Measurements from ENCODE around the gene TMEM259. TPM values are rescaled to one million over a fixed set of nuclear protein-coding genes. Genes with fewer than 3 reads are reported as not detected.

Gene TMEM259
- total RNA-seq, 2 experiments from 2014 or later: 106 to 128 TPM

DNA sequence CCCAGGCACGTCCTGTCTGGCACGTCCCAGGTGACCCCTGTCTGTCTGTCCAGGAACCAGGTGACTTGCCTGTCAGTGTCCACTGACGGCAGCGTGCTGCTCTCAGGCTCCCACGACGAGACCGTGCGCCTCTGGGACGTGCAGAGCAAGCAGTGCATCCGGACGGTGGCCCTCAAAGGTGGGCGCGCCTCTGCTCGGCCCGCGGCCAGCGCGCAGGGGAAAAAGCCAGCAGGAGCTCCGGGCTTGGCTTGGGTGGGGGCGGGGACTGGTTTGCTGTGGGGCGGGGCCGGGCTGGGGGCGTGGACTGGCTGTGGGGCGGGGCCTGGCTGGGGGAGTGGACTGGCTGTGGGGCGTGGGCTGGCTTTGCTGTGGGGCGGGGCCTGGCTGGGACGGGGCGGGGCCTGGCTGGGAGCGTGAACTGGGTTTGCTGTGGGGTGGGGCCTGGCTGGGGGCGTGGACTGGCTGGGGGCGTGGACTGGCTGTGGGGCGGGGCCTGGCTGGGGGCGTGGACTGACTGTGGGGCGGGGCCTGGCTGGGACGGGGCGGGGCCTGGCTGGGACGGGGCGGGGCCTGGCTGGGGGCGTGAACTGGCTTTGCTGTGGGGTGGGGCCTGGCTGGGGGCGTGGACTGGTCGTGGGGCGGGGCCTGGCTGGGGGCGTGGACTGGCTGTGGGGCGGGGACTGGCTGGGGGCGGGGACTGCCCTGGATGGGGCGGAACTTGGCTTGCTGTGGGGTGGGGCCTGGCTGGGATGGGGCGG lies 29.6 kb downstream of the TMEM259 start:
- H3K4me3 Mint-ChIP-seq: no peak overlapping the region
- ChIA-PET POLR2A (interaction anchor here (1.6 kb wide), 1 partner anchor 30 kb away, joined by 6 read pairs; the partner anchor contains the start of gene RNU6-2), CTCF (interaction anchor here (0.5 to 0.6 kb wide), 2 partner anchors 61 to 62 kb away, joined by 3 read pairs; no protein-coding TSS in a partner anchor)
- no peaks in the 10 kb centered on the region for H3K9me3 Mint-ChIP-seq (ENCODE audit: low read depth)
- peak; percentile 91 for DNase-seq
- peaks cover 2% of the 10 kb centered on the region for H3K4me1 Mint-ChIP-seq
- H3K27ac Mint-ChIP-seq: no peak overlapping the region
- peaks cover 14% of the 10 kb centered on the region for H3K36me3 Mint-ChIP-seq (ENCODE audit: low read depth)
- ATAC-seq: peak; percentile 80
- no peaks in the 10 kb centered on the region for H3K27me3 Mint-ChIP-seq
- intact Hi-C loops (cut with DNase I, micrococcal nuclease): loop anchor here in 1 of 2 experiments (1.0 kb wide), 5 partner anchors 71 to 311 kb away; no protein-coding TSS in a partner anchor

DNA sequence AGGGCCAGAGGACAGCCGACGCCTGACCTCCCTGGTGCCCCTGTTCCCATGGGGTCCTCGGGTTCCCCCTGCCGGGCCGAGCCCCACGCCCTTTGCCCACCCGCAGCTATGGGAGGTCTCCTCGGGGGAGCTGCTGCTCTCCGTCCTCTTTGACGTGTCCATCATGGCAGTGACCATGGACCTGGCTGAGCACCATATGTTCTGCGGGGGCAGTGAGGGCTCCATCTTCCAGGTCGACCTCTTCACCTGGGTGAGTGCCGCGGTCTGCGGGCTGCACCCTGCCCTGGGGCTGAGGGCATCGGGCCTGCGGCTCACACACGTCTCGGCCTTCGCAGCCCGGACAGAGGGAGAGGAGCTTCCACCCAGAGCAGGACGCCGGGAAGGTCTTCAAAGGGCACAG lies 30.2 kb downstream of the TMEM259 start:
- Mint-ChIP-seq H3K27me3 (no peaks in the 10 kb centered on the region), H3K27ac (no peak overlapping the region), H3K36me3 (ENCODE audit: low read depth) (peaks cover 14% of the 10 kb centered on the region), H3K4me3 (no peak overlapping the region), H3K9me3 (ENCODE audit: low read depth) (no peaks in the 10 kb centered on the region), H3K4me1 (peaks cover under 1% of the 10 kb centered on the region)
- POLR2A ChIA-PET: interaction anchor here (1.6 kb wide), 1 partner anchor 31 kb away, joined by 6 read pairs; the partner anchor contains the start of gene RNU6-2
- no peak for ATAC-seq
- CTCF ChIA-PET: interaction anchor here (0.6 to 0.8 kb wide), 2 partner anchors 61 to 75 kb away, joined by 3 read pairs; no protein-coding TSS in a partner anchor
- DNase-seq: no peak
- intact Hi-C loops (cut with DNase I, micrococcal nuclease): loop anchor here in 1 of 2 experiments (1.0 kb wide), 5 partner anchors 72 to 310 kb away; no protein-coding TSS in a partner anchor

- peaks cover 14% of the 10 kb centered on the region for H3K36me3 Mint-ChIP-seq (ENCODE audit: low read depth)
- H3K27me3 Mint-ChIP-seq: no peaks in the 10 kb centered on the region
- peaks cover 4% of the 10 kb centered on the region for H3K4me1 Mint-ChIP-seq
- no peak overlapping the region for H3K4me3 Mint-ChIP-seq
- ATAC-seq (no peak), DNase-seq (no peak)
- H3K9me3 Mint-ChIP-seq (ENCODE audit: low read depth): no peaks in the 10 kb centered on the region
- no peak overlapping the region for H3K27ac Mint-ChIP-seq
- POLR2A ChIA-PET: interaction anchor here (1.6 kb wide), 1 partner anchor 31 kb away, joined by 6 read pairs; the partner anchor contains the start of gene RNU6-2
- intact Hi-C loops (cut with DNase I, micrococcal nuclease): no loop called here
- CTCF ChIA-PET: interaction anchor here (0.8 kb wide), 1 partner anchor 75 kb away, joined by 3 read pairs; no protein-coding TSS in a partner anchor
These were observed 30.8 kb downstream of the TMEM259 start for GRCh38 chr19:990119-990571.

DNA sequence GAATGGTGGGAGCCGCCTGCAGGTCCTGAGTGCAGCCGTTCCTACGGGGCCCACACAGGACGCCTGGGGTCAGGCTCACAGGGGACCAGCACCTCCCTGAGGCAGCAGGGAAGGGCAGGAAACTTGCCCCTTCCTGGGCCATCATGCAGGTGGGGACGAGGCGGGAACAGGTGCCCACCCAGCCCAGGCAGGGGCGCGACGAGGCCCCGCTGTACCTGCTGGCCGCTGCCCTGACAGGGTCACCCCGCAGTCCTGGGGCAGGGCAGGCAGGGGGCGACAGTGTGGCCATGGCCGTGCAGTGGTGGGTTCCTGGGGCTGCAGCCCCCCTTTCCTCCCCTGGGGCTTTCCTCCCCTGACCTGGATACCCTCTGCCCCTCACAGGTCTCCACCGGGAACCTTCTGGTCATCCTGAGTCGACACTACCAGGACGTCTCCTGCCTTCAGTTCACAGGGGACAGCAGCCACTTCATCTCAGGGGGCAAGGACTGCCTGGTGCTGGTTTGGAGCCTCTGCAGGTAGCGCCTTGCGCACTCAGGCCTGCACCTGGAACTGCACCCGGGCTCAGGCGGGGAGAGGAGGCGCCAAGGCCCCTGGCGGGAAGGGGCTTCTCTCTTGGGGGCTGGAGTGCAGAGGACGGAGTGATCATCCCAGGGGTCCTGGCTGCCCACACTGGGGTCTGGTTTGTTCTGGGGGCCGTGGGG lies 31.4 kb downstream of the TMEM259 start:
- Mint-ChIP-seq H3K4me1 (peaks cover 9% of the 10 kb centered on the region), H3K36me3 (ENCODE audit: low read depth) (peaks cover 14% of the 10 kb centered on the region), H3K27ac (no peak overlapping the region), H3K9me3 (ENCODE audit: low read depth) (no peaks in the 10 kb centered on the region), H3K4me3 (no peak overlapping the region), H3K27me3 (no peaks in the 10 kb centered on the region)
- ChIA-PET CTCF (no interaction called here), POLR2A (no interaction called here)
- DNase-seq: no peak
- ATAC-seq: no peak
- intact Hi-C loops (cut with DNase I, micrococcal nuclease): no loop called here

DNA sequence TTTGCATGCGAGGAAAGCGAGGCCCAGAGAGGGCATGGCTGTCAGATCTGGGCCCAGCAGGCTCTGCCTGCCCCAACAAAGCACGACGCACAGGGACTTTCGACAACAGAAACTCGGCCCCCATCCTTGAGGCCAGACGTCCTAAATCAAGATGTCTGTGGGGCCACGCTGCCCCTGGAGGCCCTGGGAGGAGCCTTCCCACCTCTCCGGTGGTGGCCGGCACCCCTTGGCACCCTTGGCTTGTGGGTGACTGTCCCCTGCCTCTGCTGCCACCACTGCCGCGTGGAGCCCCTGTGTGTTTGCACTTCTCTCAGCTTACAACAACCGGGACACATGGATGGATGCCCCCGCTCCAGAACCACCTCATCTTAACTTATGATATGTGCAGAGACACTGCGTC lies 32.4 kb downstream of the TMEM259 start:
- H3K27ac Mint-ChIP-seq: no peak overlapping the region
- ChIA-PET CTCF (no interaction called here), POLR2A (no interaction called here)
- H3K27me3 Mint-ChIP-seq: no peaks in the 10 kb centered on the region
- intact Hi-C loops (cut with DNase I, micrococcal nuclease): no loop called here
- H3K4me1 Mint-ChIP-seq: peaks cover 13% of the 10 kb centered on the region
- peaks cover 14% of the 10 kb centered on the region for H3K36me3 Mint-ChIP-seq (ENCODE audit: low read depth)
- ATAC-seq (no peak), DNase-seq (no peak)
- no peak overlapping the region for H3K4me3 Mint-ChIP-seq
- no peaks in the 10 kb centered on the region for H3K9me3 Mint-ChIP-seq (ENCODE audit: low read depth)

DNA sequence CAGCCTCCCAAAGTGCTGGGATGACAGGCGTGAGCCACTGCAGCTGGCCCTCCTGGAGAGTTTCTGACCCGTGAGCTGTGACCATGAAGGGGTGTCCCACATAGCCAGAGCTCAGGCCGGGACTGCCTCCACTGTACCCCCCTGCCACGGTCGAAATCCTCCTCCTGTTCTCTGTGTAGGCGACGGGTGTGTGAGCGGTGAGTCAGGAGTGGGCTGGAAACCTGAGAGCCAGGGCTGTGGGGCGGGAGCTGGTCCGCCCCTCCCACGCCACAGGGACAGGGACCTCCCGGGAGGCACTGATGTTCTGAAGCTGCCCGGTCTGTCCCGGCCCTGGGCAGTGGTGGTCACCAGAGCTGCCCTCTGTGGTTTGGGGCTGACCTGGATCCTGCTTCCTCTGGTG lies 32.8 kb downstream of the TMEM259 start:
- Mint-ChIP-seq H3K4me3 (no peak overlapping the region), H3K36me3 (ENCODE audit: low read depth) (peaks cover 14% of the 10 kb centered on the region), H3K4me1 (peaks cover 14% of the 10 kb centered on the region), H3K9me3 (ENCODE audit: low read depth) (no peaks in the 10 kb centered on the region), H3K27me3 (no peaks in the 10 kb centered on the region), H3K27ac (no peak overlapping the region)
- intact Hi-C loops (cut with DNase I, micrococcal nuclease): no loop called here
- ATAC-seq: no peak
- no peak for DNase-seq
- CTCF ChIA-PET: interaction anchor here (1.1 kb wide), 1 partner anchor 8 kb away, joined by 3 read pairs; no protein-coding TSS in a partner anchor
- POLR2A ChIA-PET: no interaction called here

- intact Hi-C loops (cut with DNase I, micrococcal nuclease): no loop called here
- Mint-ChIP-seq H3K27ac (no peak overlapping the region), H3K36me3 (ENCODE audit: low read depth) (peaks cover 11% of the 10 kb centered on the region), H3K27me3 (no peaks in the 10 kb centered on the region), H3K9me3 (ENCODE audit: low read depth) (no peaks in the 10 kb centered on the region), H3K4me3 (peak overlapping the region; percentile 91), H3K4me1 (peaks cover 14% of the 10 kb centered on the region)
- ChIA-PET POLR2A (no interaction called here), CTCF (interaction anchor here (1.3 kb wide), 1 partner anchor 287 kb away, joined by 4 read pairs; no protein-coding TSS in a partner anchor)
- DNase-seq (no peak), ATAC-seq (no peak)
These were observed 34.8 kb downstream of the TMEM259 start for GRCh38 chr19:986083-986482.

DNA sequence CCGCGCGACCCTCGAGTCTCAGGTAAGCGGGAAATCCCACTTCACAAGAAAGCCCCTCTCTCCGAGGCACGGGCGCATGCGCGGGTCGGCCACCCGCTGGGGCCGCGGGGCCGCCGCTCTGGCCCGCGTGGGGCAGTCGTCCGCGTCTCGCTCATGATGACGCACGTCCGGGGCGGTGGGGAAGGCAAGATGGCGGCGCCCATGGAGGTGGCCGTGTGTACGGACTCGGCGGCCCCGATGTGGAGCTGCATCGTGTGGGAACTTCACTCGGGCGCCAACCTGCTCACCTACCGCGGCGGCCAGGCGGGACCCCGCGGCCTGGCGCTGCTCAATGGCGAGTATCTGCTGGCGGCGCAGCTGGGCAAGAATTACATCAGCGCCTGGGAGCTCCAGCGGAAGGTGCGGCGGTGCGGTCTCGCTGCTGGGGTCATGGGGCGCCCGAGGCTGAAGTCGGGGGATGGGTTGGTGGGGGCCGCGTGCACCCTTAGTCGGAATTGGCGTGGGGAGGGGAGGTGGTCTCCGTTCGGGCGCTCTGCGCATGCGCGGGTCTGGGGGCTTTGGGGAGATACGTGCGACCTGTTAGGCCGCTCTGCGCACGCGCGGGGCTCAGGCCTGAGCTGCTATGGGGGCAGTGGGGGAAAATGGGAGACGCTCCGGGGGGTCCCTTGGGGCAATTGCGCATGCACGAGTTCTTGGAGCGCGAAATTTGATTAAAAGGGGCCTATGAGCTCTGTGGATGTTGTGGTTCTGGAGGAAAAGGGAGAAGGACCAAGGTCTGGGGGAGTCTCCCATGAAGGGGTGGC lies 36.6 kb downstream of the TMEM259 start, which contains the start of gene WDR18:
WDR18 (plus strand) TSS at position 181 of the 803 bp plus-strand sequence; CDS start at position 190, 9 bp downstream.
- H3K9me3 Mint-ChIP-seq (ENCODE audit: low read depth): no peaks in the 10 kb centered on the region
- CTCF ChIA-PET: interaction anchor here (0.6 to 3.8 kb wide), 20 partner anchors 12 to 363 kb away, joined by 3 to 26 read pairs (median 4); partner anchors contain the start of genes MED16 and RNU6-9
- peaks cover 7% of the 10 kb centered on the region for H3K36me3 Mint-ChIP-seq (ENCODE audit: low read depth)
- ATAC-seq (peak; percentile 92), DNase-seq (peak; percentile 95)
- peak within 1 kb of the TSS; percentile 86 for H3K27ac Mint-ChIP-seq
- H3K4me3 Mint-ChIP-seq: peak within 1 kb of the TSS; percentile 91
- H3K27me3 Mint-ChIP-seq: no peaks in the 10 kb centered on the region
- POLR2A ChIA-PET: interaction anchor here (0.7 to 1.4 kb wide), 5 partner anchors 37 to 178 kb away, joined by 3 to 6 read pairs (median 4); partner anchors contain the start of gene RNU6-2
- intact Hi-C loops (cut with DNase I, micrococcal nuclease): loop anchor here (1.0 to 5.0 kb wide), 8 partner anchors 37 to 304 kb away; partner anchors contain the start of genes MED16 (in 1 of the 2), PTBP1 (in 1 of the 2), RNU6-2 (in 1 of the 2) and RNU6-9 (in 1 of the 2)
- H3K4me1 Mint-ChIP-seq: peaks cover 14% of the 10 kb centered on the region

GRCh38 chr19:982567-983170 lies 38.3 kb downstream of the TMEM259 start:
- Mint-ChIP-seq H3K27me3 (no peaks in the 10 kb centered on the region), H3K9me3 (ENCODE audit: low read depth) (no peaks in the 10 kb centered on the region), H3K27ac (no peak overlapping the region), H3K36me3 (ENCODE audit: low read depth) (peaks cover 7% of the 10 kb centered on the region), H3K4me3 (no peak overlapping the region), H3K4me1 (peaks cover 14% of the 10 kb centered on the region)
- intact Hi-C loops (cut with DNase I, micrococcal nuclease): loop anchor here (1.0 to 5.0 kb wide), 6 partner anchors 61 to 320 kb away; no protein-coding TSS in a partner anchor
- ATAC-seq (peak; percentile 86), DNase-seq (peak; percentile 87)
- ChIA-PET POLR2A (no interaction called here), CTCF (interaction anchor here (0.8 to 3.8 kb wide), 13 partner anchors 12 to 119 kb away, joined by 3 to 26 read pairs (median 5); partner anchors contain the start of genes MED16 and RNU6-9)
